ENCODE data around the gene MAGEA6.
"Not testable (repeated sequence)": the region's sequence is repeated elsewhere in the genome, so short reads cannot be mapped to it uniquely, and the experiment has no call there.

DNA sequence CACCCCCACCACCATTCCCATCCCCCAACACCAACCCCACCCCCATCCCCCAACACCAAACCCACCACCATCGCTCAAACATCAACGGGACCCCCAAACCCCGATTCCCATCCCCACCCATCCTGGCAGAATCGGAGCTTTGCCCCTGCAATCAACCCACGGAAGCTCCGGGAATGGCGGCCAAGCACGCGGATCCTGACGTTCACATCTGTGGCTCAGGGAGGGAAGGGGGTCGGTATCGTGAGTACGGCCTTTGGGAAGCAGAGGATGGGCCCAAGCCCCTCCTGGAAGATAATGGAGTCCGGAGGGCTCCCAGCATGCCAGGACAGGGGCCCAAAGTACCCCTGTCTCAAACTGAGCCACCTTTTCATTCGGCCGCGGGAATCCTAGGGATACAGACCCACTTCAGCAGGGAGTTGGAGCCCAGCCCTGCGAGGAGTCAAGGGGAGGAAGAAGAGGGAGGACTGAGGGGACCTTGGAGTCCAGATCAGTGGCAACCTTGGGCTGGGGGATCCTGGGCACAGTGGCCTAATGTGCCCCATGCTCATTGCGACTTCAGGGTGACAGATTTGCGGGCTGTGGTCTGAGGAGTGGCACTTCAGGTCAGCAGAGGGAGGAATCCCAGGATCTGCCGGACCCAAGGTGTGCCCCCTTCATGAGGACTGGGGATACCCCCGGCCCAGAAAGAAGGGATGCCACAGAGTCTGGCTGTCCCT is 35.2 kb downstream of the MAGEA6 start:
- TF ChIP-seq POLR2A (IDR thresholded peaks at IDR 0.05; ENCODE audit: low read depth, low read length); CTCF (IDR thresholded peaks at IDR 0.05; ENCODE audit: extremely low read depth in 1 of 2, insufficient read depth in 1 of 2, low read depth in 1 of 2, low read length in 2 of 2); EZH2 (IDR thresholded peaks at IDR 0.05; ENCODE audit: borderline replicate concordance, low read depth, low read length, severe bottlenecking); GATA2 (IDR thresholded peaks at IDR 0.05; ENCODE audit: insufficient read depth, insufficient read length, low read depth, low read length); POLR2AphosphoS5 (IDR thresholded peaks at IDR 0.05; ENCODE audit: insufficient read depth, low read depth, low read length): not testable (repeated sequence)

Measured in endothelial cell of umbilical vein (primary cell).